IPS DF 19.7 (cell line): Measurements from ENCODE around the gene SGPP2.

ENCODE experiments used
- DNase-seq: peaks from one replicate; pipeline ENCODE4 v3.0.0-alpha.2; 2013; ENCODE audit warnings: low read depth, low spot score

Gene SGPP2

DNA sequence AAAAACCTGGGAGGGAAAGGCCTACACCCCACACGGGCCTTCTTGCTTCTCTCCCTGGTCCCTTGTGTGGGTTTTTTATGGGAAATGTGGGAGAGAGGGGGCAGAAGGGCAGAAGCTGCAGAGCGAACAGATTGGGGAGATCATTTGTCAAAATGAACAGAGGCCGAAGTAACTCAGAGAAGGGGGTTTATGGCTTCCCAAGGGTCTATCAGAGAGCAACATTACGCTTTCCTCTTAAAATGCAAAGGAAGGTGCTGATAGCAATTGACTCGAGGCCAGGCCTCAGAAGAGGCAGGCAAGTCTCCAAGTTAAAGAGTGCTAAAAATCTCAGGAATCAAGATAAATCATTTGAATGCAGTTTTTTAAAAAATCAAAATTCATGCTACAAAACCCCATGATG, 101.5 kb downstream of the SGPP2 start:
- no peak for DNase-seq

DNA sequence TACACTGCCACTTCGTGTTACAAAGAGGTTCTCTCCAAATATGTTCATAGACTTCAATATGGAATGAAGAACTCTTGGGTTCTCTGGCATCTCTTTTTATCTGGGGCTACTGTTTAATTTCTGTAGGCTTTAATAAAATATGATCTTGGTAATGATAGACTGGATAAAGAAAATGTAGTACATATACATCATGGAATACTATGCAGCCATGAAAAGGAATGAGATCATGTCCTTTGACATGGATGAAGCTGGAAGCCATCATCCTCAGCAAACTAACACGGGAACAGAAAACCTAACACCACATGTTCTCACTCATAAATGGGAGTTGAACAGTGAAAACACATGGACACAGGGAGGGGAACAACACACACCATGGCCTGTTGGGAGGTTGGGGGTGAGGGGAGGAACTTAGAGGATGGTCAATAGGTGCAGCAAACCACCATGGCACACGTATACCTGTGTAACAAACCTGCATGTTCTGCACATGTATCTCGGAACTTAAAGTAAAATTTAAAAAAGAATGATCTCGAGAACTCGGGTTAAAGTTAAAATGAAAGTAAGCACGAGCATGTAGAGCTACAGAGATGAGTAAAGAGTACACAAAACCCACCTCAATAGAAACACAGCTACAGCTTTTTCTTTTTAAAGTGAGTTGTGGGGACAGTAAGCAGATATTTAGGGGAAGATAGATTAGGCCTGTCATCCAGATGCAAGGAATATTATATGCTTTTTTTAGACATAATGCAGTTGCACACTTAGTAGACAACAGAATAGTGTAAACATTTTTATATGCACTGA, 102.3 kb downstream of the SGPP2 start:
- DNase-seq: no peak

DNA sequence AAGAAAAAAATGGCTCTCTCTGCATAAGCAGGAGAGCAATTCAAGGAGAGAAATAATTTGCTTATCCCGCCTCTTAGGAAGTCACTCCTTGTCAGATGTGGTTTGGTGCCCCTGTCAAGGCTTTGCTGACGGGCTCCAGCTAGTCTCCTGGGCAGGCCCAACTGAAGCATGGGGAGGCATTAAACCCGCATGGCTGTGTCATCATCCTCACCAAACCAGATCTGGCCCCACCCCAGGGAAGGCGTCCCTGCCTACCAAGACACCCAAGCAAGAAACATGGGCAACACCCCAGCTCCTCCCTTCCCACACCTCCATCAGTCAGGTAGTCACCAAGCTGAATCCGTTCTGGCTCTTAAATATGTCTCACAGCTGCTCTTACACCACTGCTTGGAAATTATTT, 108.0 kb downstream of the SGPP2 start:
- no peak for DNase-seq

DNA sequence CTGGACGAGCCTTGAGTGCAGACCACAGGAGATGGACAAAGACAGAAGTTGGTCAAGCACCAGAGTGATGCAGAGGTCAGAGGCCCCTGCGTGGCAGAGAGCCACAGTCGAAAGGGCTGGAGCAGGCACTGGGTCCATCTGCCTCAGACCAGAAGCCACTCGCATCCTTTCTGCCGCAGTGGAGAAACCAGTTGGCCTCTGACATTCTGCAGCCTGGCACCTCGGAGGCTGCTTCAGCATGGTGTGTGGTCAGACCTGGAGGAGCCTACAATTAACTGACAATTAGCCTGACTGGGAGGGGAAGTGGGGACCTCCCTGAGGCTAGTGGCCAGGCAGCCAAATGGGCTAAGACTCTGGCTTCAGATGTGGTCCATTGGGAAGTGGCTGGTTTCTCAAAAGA, 111.1 kb downstream of the SGPP2 start:
- DNase-seq: no peak

DNA sequence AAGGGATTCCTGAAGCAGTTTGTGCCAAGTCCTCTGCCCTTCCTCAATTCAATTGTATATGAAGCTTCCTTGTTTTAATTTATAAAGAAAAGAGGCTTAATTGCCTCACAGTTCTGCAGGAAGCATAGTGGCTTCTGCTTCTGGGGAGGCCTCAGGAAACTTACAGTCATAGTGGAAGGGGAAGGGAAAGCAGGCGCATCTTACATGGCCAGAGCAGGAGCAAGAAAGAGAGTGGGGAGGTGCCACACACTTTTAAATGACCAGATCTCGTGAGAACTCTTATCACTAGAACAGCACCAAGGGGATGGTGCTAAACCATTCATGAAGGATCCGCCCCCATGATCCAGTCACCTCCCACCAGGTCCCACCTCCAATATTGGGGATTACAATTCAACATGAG, 114.2 kb downstream of the SGPP2 start:
- DNase-seq: no peak

- no peak for DNase-seq
Observed at GRCh38 chr2:222544661-222545060, 120.3 kb downstream of the SGPP2 start.

- no peak for DNase-seq
Observed at GRCh38 chr2:222545823-222546795, 121.8 kb downstream of the SGPP2 start.

- no peak for DNase-seq
Observed at GRCh38 chr2:222547083-222547482, 122.7 kb downstream of the SGPP2 start.

DNA sequence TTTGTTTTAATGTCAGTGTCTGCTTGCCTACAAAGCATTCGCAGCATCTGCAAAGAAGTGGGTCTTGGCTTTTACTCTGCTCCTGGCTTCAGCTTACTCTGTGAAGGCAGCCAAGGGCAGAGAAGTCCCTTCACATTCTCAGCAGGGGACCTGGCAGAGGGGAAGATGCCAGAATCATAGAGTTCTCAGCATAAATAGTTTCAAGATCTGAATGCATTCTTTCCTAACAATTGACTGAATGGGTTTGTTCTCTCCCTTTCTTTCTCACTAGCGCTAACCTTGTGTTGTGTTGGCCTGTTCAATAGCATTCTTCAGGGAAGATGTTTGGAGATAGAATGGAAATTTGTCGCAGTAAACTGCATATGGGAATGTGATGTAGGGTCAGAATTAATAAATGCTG, 124.6 kb downstream of the SGPP2 start:
- peak; percentile 40 for DNase-seq

DNA sequence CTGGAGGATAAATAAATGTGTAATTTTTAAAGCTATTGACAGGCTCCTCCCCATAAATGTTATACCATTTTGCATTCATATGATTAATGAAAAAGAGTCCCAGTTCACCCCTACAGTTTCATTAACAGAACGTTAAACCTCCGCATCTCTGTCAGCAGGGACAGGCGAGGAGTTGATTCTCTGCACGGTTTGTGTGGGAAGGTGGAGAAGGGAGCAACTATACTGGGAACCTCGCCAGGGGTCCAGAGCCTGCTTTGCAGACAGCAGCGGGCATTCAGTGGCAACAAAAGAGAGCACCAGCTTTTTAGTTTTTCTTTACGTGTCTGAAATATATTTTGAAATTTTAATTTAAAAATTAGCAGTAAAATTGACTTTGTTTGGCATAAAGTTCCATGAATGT, 130.2 kb downstream of the SGPP2 start:
- DNase-seq: no peak

- DNase-seq: no peak
Observed at GRCh38 chr2:222561151-222561550, 136.8 kb downstream of the SGPP2 start.

DNA sequence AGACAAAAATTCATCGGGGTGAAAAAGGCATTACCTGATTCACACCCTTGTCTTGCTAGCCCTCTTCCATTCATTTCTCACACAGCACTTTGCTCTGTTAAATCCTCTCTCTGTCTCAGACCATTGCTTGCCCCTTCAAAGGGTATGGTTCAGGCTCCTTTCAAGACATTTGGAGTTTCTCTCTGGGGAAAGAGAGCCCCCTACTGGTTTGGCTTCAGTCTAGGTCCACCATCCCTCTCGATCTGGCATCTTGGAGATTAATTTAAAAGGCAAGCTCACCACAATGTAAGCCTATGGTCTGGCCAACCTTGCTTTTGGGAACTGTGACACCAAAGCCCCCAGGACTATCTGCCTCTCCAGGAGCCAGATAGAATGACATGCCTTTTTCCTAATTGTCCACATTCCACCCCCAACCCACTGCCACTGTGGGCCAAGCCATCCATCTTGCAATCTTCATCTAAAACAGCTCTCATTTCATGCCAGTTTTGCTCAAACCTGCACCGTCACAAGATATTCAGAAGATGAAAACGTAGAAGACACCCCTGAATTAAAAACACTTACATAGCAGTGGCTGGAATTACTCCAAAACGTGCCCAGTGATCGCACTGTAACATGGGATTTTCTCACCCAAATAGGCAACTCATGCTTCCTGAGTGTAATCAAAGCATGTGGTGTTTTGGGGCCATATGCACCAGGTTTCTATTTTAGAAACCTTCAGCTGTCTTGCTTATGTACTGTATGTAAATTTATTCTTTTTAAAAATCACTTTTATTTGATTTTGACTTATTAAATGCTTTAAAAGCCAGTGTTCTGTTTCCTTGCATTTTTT, 137.7 kb downstream of the SGPP2 start:
- DNase-seq: peak; percentile 52

GRCh38 chr2:222563106-222563718, 138.9 kb downstream of the SGPP2 start:
- DNase-seq: no peak

DNA sequence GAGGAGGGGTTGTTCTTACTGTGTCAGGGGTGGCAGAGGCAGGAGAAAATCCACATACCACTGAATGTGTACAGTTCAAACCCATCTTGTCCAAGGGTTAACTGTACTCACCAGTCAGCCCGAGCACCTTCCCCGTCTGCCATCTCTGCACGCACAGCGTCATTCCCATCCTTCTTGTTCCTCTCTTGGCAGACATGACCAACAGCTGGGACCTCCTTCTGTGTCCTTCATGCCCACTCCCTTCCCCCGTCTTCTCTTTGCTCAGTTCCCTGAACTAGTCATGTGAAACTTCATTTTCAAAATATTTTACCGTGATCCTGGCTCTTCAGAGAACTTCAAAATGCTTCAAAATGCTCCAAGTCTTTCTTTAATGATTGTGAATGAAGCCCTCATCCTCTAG, 139.6 kb downstream of the SGPP2 start:
- DNase-seq: no peak

DNA sequence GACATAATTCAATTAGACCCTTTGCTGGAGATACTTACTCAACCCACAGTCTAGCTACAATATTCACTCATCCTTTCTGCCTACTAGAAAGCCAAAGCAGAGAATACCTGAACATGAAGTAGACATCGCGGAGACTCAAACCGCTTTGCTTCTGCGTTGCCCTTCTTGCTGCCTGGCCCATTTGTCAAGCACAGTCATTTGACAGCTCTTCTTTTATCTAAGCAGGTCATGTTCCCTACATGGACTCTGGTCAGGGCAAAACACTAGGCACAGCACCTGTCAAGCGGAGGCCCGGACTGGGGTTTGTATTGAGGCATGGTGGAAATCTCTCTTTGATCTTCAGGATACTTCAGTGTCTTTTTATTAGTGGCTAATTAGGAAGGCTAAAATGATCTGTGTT, 141.9 kb downstream of the SGPP2 start:
- no peak for DNase-seq

GRCh38 chr2:222568865-222569264, 144.5 kb downstream of the SGPP2 start:
- DNase-seq: no peak

DNA sequence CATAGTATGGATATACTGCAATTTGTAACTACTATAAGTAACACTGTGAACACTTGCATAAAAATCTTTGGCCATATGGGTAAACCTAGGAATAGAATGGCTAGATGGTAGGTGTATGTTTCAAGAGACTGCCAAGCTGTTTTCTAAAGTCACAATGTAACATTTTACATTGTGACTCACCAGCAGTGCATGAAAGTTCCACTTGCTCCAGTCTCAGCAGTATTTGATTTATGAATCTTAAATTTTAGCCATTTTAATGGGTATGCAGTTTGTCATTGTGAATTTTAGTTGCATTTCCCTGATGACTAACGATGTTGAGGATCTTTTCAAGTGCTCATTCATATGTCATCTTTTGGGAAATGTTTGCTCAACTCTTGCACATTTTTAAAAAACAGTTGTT, 145.5 kb downstream of the SGPP2 start:
- DNase-seq: no peak

- DNase-seq: no peak
Observed at GRCh38 chr2:222572264-222572721, 147.9 kb downstream of the SGPP2 start.

- no peak for DNase-seq
Observed at GRCh38 chr2:222572751-222573174, 148.4 kb downstream of the SGPP2 start.

DNA sequence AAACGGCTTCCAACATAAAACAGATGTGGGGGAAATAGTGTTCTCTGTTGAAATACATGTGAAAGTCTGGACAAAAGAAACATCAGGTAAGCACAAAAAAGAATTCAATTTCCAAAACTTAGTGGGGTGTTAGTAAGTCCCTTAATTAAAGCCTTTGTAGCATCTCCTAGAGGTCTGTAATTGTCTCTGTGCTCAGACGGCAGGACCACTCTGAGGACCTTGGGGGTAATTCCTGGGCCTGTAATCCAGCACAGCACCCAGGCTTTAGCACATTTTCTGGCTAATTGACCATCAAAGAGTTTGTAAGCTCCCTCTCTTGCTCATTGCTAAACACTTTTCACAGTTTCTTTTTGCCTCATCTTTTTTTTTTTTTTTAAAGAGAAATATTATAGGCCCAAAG, 151.3 kb downstream of the SGPP2 start:
- no peak for DNase-seq
